GM21526 (cell line): Measurements from ENCODE around the gene CIPC.

ENCODE experiments used
- ATAC-seq: cut with Tn5 transposase; IDR thresholded peaks from one replicate; pipeline ENCODE4 v1.9.1; 2021; ENCODE audit warnings: moderate library complexity; ENCODE audit not compliant: unreplicated experiment, low FRiP score

Gene CIPC, protein sequence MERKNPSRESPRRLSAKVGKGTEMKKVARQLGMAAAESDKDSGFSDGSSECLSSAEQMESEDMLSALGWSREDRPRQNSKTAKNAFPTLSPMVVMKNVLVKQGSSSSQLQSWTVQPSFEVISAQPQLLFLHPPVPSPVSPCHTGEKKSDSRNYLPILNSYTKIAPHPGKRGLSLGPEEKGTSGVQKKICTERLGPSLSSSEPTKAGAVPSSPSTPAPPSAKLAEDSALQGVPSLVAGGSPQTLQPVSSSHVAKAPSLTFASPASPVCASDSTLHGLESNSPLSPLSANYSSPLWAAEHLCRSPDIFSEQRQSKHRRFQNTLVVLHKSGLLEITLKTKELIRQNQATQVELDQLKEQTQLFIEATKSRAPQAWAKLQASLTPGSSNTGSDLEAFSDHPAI

GRCh38 chr14:77097700-77098528 is at the start of gene CIPC:
Gene CIPC (plus strand): TSS chr14:77098258. CDS start chr14:77105709, 7,451 bp downstream.
- peak; percentile 91 for ATAC-seq

DNA sequence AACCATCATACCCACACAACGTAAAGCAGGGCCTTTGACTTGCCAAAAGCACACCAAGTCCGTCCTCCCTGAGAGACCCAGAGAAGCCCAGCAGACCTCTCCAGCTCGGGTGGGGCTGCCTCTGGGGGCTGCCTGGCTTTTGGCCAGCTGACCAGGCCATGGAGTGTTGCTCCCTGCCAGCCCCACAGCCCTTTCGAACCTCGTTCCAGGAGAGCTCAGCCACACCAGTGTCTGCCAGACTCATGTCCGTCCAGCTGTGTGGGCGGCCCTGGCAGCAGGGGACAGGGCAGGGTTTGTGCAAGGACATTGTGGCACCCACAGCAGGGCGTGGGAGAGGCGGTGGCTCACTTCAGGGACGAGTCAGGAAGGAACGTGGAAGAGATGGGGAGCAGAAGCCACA is 46.9 kb upstream of the CIPC start:
- no peak for ATAC-seq

DNA sequence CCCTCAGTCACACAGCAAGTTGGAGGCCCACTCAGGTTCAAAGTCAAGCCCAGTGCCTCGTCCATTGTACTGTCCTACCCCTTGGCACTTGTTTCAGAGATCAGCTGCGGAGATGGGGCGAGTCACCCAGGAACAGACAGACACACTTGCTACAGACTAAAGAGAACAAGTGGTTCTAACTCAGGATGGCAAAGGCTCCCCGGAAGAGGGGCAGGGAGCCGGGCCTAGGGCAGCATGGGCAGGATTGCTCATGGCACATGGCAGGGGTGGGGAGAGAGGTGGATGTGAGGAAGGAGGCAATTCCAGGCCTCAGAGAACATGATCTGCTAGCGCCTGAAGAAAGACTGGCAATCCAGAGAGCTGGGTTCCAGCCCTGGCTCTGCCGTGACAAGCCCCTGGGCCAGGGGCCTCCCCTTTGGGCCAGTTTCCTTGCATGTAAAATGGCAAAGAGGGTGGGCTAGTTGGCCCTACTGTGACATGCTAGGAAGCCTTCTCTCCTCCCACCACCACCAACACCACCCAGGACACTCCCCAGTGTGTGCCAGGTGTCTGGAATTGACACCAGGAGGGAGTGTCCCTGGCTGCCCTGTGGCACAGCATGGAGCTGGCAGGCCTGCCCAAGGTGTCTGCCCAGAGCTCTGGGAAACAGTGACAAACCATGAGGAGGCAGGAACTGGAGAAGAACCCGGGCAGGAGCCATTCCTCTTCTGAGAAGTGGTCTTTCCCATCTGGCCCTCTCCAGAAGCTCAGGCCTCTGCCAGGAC is 45.6 kb upstream of the CIPC start:
- ATAC-seq: no peak

- ATAC-seq: no peak
Measured at GRCh38 chr14:77053046-77053841, 44.8 kb upstream of the CIPC start.

DNA sequence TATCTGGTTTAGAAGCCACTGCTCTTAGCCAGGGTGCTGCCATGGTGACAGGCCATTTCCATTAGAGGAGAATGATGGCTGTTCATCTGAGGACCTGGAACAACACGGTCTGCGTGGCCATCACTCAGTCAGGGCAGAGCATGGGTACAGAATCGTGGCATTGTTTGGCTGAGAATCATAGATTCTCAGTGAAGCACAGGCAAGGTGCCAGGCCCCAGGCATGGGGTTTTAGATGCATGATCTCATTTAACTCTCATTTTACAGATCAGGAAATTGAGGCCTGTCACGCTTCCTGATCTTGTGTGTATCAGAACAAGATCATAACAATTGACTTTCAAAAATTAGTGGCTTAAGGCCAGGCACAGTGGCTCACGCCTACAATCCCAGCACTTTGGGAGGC is 42.8 kb upstream of the CIPC start:
- no peak for ATAC-seq

GRCh38 chr14:77055981-77056380 is 42.1 kb upstream of the CIPC start:
- ATAC-seq: no peak

GRCh38 chr14:77058117-77058516 is 39.9 kb upstream of the CIPC start:
- no peak for ATAC-seq

DNA sequence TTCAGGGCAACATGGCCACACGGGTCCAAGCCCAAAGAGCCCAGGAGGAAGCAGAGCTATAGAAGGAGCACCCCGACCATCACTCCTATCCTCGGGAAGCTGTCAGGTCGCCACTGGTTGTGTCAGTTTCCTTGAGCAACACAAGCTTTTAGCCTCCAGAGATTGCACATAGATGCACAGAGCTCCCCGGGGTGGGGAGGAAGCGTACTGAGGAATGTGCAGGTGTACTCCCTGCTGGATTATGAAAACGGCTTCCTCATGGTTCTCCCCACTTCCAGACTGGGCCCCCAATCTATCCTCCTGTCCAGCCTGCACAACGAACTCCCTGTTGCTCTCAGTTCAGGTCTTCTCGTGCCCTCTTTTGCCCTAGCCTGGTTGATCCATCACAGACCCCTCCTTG is 39.3 kb upstream of the CIPC start:
- no peak for ATAC-seq

DNA sequence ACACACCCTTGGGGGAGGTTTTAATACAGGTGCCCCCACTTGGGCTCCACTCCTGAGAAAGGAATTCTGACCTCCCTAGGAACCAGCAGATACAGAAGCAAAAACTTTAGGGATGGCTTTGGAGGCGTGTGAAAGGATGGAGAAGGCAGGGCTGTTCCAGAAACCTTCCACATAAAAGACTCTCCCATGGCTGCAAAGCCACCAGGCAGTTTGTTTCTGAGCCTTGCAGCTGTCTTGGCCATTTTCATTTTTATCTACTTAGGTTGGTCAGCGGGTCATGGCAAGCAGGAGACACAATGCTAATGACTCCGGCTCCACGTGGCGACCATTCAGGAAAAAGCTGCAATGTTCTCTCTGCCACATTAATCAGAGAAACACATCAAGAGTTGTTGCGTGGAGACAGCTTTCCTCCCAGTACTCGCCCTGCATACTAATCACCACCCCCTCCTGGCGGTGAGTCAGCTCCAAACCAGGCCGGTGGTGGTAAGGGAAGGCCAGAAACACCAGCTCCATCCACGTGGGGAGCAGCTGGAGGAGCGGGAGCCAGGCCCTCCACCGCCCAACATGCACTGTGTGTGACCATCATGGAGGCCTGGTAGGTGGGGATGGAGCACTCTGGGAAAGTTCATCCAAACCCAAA is 38.7 kb upstream of the CIPC start:
- no peak for ATAC-seq

- no peak for ATAC-seq
Measured at GRCh38 chr14:77061630-77062257, 36.3 kb upstream of the CIPC start.

DNA sequence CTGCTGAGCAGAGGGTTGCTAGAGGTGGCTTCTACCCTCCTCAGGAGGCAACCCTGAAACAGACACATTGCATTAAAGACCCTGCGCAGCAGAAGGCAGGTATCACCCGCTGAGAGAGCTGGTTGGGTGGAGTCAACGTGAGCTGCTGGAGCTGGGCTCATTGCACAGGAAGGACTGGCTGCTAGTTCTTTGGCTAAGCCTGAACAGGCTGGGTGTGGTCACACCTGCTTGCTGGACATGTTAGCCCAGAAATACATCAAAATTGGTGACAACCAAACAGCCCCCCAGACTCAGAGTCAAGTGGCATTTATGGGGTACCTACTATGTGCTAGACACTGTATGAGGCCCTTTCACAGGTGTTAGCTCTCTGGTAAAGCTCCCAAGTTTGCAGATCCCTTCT is 35.8 kb upstream of the CIPC start:
- no peak for ATAC-seq

- no peak for ATAC-seq
Measured at GRCh38 chr14:77063571-77064171, 34.4 kb upstream of the CIPC start.

DNA sequence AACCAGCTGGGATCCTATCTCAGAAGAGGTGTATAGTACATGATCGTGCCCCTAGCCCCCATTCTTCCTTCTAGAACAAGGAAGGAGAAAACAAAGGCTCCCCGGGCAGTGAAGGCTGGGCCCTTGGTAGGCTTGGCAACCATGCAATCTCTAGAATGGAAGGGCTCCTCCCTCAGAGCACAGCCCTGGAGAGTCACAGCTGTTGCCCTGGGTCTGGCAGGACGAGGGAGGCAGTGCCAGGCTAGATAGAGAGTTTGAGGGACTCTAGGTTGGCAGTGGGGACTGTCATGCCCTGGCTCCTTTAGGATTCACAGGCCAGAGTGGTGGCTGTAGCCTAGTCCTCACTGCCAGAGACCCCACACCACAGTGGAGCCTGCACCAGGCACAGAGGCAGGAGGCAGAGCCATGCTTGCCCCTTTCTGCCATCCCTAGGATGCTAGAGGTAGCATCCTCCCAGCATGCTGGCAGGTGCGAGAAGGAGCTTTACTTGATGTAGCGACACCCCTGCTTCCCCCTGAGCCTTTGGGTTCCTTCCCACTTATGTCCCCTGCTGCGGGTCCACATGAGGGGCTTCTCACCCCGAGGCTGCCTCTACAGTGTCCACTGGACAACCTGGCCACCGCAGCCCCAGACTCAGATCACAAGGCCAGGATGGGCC is 33.4 kb upstream of the CIPC start:
- no peak for ATAC-seq

- ATAC-seq: no peak
Measured at GRCh38 chr14:77065851-77066577, 32.0 kb upstream of the CIPC start.

DNA sequence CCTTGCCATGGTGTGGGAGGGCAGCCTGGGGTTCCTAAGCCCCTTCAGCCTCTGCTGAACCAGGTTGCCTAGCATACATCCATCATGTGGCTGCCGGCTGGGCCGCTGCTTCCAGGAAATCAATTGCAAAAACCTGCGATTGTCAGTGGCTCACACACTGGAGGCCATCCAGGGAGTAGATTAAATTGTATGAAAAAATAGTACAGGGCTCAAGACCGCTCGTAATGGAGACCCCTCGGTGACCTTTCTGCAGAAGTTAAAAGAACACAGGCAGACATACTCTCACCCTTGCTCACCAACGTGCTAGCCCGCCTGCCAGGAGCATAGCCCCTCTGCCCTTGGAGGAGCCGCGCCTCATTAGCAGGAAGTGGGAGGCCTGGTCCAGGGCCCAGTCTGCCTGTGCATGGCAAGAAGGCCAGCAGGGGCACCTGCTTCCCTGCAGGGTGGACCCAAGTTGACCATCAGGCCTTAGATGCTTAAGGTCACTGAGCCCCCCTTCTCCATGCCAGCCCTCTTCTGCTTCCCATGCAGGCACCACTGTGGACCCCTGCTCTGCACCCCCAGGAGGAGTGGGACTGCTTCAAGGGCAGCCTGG is 31.4 kb upstream of the CIPC start:
- no peak for ATAC-seq

GRCh38 chr14:77067632-77068516 is 30.2 kb upstream of the CIPC start:
- no peak for ATAC-seq
